Measurements from ENCODE around the gene PER3. TPM values are rescaled to one million over a fixed set of nuclear protein-coding genes. Genes with fewer than 3 reads are reported as not detected.

Gene PER3
- polyA plus RNA-seq, 1 donor from 2014 or later: 0.84 TPM

DNA sequence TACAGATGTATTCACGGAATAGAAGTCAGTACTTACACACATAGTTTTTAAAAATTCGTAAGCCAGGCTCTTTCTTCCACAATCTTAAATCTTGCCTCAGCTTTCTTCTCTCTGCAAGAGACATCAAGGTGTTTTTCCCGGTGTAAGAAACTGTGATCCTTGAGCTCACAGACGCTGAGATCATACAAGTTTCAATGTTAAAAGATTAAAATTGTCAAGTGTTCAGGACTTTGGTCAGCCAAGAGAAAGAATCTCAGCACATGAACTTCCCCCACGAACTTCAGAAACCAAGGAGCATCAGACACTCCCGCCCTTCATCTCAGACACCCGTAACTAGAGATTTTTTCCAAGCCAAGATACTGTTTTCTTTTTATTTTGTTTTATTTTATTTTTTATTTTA lies 62.6 kb downstream of the PER3 start:
- Histone ChIP-seq H3K36me3 (ENCODE audit: insufficient read depth, low read length) (no peaks in the 10 kb centered on the region), H4K20me1 (ENCODE audit: insufficient read depth) (no peaks in the 10 kb centered on the region), H3K27me3 (ENCODE audit: insufficient read depth, low read depth, low read length) (no peaks in the 10 kb centered on the region), H2AFZ (ENCODE audit: low read depth, low read length) (no peak overlapping the region), H3K9me2 (ENCODE audit: insufficient read depth, low read length) (no peaks in the 10 kb centered on the region), H3K9ac (ENCODE audit: low read length) (no peak overlapping the region), H3K9me3 (ENCODE audit: low read length) (no peaks in the 10 kb centered on the region), H3K27ac (ENCODE audit: low read length) (no peak overlapping the region), H3K79me2 (replicated peaks; ENCODE audit: insufficient read depth, low read length) (no peaks in the 10 kb centered on the region), H3K4me3 (ENCODE audit: low read length) (no peak overlapping the region), H3F3A (ENCODE audit: insufficient read depth, low read length, poor library complexity, severe bottlenecking) (no peaks in the 10 kb centered on the region), H3K4me2 (ENCODE audit: low read length) (no peak overlapping the region)
- TF ChIP-seq REST (IDR thresholded peaks at IDR 0.05; ENCODE audit: borderline replicate concordance) (no peak), EP300 (conservative IDR thresholded peaks at IDR 0.05; ENCODE audit: poor library complexity, severe bottlenecking) (no peak), RAD21 (conservative IDR thresholded peaks at IDR 0.05) (no peak), POLR2AphosphoS5 (IDR thresholded peaks at IDR 0.05) (no peak), MXI1 (conservative IDR thresholded peaks at IDR 0.05; ENCODE audit: poor library complexity, severe bottlenecking) (no peak), CTCF (IDR thresholded peaks at IDR 0.05; ENCODE audit: poor library complexity, severe bottlenecking) (no peak), SMC3 (conservative IDR thresholded peaks at IDR 0.05; ENCODE audit: poor library complexity) (no peak), EZH2 (IDR thresholded peaks at IDR 0.05; ENCODE audit: borderline replicate concordance, insufficient read depth, low read length, poor library complexity, severe bottlenecking) (no peak), TAF1 (IDR thresholded peaks at IDR 0.05; ENCODE audit: low read depth) (no peak)

GRCh38 chr1:7847599-7847998 lies 63.5 kb downstream of the PER3 start:
- no peaks in the 10 kb centered on the region for H3K9me3 ChIP-seq (ENCODE audit: low read length)
- H2AFZ ChIP-seq (ENCODE audit: low read depth, low read length): no peak overlapping the region
- no peaks in the 10 kb centered on the region for H4K20me1 ChIP-seq (ENCODE audit: insufficient read depth)
- H3K79me2 ChIP-seq (replicated peaks; ENCODE audit: insufficient read depth, low read length): no peaks in the 10 kb centered on the region
- H3F3A ChIP-seq (ENCODE audit: insufficient read depth, low read length, poor library complexity, severe bottlenecking): no peaks in the 10 kb centered on the region
- no peaks in the 10 kb centered on the region for H3K36me3 ChIP-seq (ENCODE audit: insufficient read depth, low read length)
- H3K9ac ChIP-seq (ENCODE audit: low read length): no peak overlapping the region
- no peak overlapping the region for H3K4me2 ChIP-seq (ENCODE audit: low read length)
- H3K4me3 ChIP-seq (ENCODE audit: low read length): no peak overlapping the region
- H3K27me3 ChIP-seq (ENCODE audit: insufficient read depth, low read depth, low read length): no peaks in the 10 kb centered on the region
- TF ChIP-seq EZH2 (IDR thresholded peaks at IDR 0.05; ENCODE audit: borderline replicate concordance, insufficient read depth, low read length, poor library complexity, severe bottlenecking) (no peak), SMC3 (conservative IDR thresholded peaks at IDR 0.05; ENCODE audit: poor library complexity) (no peak), REST (IDR thresholded peaks at IDR 0.05; ENCODE audit: borderline replicate concordance) (no peak), POLR2AphosphoS5 (IDR thresholded peaks at IDR 0.05) (no peak), MXI1 (conservative IDR thresholded peaks at IDR 0.05; ENCODE audit: poor library complexity, severe bottlenecking) (no peak), TAF1 (IDR thresholded peaks at IDR 0.05; ENCODE audit: low read depth) (no peak), EP300 (conservative IDR thresholded peaks at IDR 0.05; ENCODE audit: poor library complexity, severe bottlenecking) (no peak), RAD21 (conservative IDR thresholded peaks at IDR 0.05) (no peak), CTCF (IDR thresholded peaks at IDR 0.05; ENCODE audit: poor library complexity, severe bottlenecking) (no peak)
- no peaks in the 10 kb centered on the region for H3K9me2 ChIP-seq (ENCODE audit: insufficient read depth, low read length)
- no peak overlapping the region for H3K27ac ChIP-seq (ENCODE audit: low read length)

Data from neural cell (in vitro differentiated cells).